ENCODE results near the gene PGM1.

- TF ChIP-seq POLR2A (IDR thresholded peaks at IDR 0.05; ENCODE audit: low read depth, low read length), result no peak
- TF ChIP-seq POLR2AphosphoS5 (IDR thresholded peaks at IDR 0.05; ENCODE audit: low read depth, low read length), result no peak
- TF ChIP-seq TAF1 (IDR thresholded peaks at IDR 0.05; ENCODE audit: low read depth, low read length), result no peak
- TF ChIP-seq PAX5 (IDR thresholded peaks at IDR 0.05; ENCODE audit: insufficient read depth, low read length, severe bottlenecking), result no peak
Observed at GRCh38 chr1:63679076-63679475, 85.9 kb downstream of the PGM1 start.
